HG02973 (cell line): Measurements from ENCODE around the gene CCSAP.
A peak's percentile ranks its signal among the peaks of the same experiment; 100 is the strongest.

Source experiments
- ATAC-seq: cut with Tn5 transposase; IDR thresholded peaks from one replicate; pipeline ENCODE4 v1.9.1; 2021; ENCODE audit warnings: moderate library complexity; ENCODE audit not compliant: unreplicated experiment

Gene CCSAP

GRCh38 chr1:229365569-229365968 lies 22.7 kb upstream of the CCSAP start:
- ATAC-seq, result no peak

DNA sequence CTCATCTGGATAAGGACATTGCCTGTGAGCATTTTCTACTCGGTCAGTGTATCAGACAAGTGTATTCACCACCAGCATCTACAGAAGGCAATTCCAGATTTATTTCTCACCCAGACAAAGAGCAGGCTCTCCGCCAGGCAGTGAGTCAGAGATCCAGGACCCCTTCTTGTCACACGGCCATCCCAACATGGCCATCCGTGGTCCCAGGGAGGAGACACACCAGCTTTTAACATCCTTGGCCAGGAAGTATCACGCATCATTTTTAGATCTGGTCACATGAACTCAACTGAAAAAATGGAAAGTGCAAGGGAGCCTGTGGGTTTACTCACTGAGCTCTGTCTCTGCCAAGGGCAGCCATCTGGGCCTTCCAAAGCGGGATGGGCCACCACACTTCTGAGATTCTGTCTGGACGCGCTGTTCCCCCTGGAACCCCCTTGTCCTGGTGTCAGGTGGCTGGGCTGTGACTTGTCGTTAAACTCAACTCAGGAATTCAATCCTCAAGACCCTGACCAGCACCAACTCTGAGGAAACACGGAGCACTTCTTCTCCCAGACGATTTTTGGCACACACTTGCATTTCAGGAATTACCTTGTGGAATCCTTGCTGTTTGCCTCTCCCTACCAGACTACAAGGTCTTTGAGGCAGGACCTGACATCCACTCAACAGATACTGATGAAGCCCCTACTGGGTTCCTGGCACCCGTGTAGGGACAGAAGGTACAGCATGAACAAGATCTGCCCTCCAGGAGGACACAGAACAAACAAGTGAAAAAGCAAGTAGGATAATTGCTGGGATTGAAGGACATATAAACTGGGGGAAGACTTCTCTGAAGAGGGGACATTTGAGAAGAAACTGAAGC lies 21.6 kb upstream of the CCSAP start:
- no peak for ATAC-seq

GRCh38 chr1:229363723-229364122 lies 20.9 kb upstream of the CCSAP start:
- ATAC-seq, result no peak

GRCh38 chr1:229360420-229360819 lies 17.6 kb upstream of the CCSAP start:
- no peak for ATAC-seq

- no peak for ATAC-seq
These were observed 12.8 kb upstream of the CCSAP start for GRCh38 chr1:229355661-229356060.

DNA sequence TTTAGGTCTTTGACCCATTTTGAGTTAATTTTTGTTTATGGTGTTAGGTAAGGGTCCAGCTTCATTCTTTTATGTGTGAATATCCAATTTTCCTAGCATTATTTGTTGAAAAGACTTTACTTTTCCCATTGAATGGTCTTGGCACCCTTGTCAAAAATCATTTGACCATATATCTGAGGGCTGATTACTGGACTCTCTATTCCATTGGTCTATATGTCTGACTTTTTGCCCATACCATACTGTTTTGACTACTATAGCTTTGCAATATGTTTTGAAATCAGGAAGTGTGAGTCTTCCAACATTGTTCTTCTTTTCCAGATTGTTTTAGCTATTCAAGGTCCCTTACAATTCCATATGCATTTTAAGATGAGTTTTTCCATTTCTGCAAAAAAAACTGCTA lies 11.4 kb upstream of the CCSAP start:
- no peak for ATAC-seq

DNA sequence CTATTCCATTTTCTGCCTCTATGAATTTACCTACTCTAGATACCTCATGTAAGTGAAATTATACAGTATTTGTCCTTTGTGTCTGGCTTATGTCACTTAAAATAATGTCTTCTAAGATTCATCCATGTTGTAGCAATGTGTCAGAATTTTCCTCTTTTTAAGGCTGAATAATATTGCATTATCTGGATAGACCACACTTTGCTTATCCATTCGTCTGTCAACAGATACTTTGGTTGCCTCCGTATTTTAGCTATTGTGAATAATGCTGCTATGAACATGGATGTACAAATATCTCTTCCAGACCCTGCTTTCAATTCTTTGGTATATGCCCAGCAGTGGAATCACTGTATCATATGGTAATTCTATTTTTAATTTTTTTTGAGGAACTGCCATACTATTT lies 10.1 kb upstream of the CCSAP start:
- no peak for ATAC-seq

- no peak for ATAC-seq
These were observed 6.9 kb upstream of the CCSAP start for GRCh38 chr1:229349463-229350385.

DNA sequence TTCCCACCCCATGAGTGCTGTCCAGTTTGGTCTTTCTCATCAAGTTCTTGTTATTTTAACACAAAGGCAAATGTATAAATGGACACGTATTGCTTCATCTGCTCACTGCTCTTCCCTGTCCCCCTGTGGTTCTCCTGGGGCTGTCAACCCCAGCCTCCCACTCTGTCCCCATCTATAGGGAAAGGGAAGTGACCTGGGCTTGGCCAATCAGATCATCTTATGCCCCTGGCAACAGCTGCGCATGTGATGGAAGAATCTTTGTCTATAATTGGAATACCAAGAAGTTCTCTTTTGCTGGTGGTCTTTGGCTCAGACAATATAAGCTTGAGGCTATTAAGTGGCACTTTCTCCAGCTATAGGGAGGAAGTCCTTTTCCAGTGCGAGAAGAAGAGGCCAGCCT lies 4.7 kb upstream of the CCSAP start:
- no peak for ATAC-seq

- no peak for ATAC-seq
These were observed 2.3 kb upstream of the CCSAP start for GRCh38 chr1:229344937-229345684.

DNA sequence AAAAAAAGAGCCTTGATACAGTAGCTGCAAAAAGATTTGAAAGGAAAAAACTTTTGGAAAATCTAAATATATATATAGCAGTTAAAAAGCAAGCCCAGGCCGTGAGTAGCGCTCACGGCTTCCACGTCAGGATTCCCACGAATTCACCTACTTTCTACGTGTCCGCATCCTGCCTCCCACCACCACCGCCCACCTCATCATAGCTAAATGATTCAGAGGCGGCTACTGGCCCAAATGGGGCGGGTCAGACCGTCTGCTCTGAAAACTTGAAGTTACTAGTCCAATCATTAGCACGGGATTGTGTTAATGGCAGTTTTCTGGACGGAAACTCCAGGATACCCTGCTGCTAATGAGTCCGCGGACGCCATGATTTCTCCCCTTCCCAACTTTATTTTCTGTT lies 1.3 kb upstream of the CCSAP start:
- ATAC-seq, result no peak

DNA sequence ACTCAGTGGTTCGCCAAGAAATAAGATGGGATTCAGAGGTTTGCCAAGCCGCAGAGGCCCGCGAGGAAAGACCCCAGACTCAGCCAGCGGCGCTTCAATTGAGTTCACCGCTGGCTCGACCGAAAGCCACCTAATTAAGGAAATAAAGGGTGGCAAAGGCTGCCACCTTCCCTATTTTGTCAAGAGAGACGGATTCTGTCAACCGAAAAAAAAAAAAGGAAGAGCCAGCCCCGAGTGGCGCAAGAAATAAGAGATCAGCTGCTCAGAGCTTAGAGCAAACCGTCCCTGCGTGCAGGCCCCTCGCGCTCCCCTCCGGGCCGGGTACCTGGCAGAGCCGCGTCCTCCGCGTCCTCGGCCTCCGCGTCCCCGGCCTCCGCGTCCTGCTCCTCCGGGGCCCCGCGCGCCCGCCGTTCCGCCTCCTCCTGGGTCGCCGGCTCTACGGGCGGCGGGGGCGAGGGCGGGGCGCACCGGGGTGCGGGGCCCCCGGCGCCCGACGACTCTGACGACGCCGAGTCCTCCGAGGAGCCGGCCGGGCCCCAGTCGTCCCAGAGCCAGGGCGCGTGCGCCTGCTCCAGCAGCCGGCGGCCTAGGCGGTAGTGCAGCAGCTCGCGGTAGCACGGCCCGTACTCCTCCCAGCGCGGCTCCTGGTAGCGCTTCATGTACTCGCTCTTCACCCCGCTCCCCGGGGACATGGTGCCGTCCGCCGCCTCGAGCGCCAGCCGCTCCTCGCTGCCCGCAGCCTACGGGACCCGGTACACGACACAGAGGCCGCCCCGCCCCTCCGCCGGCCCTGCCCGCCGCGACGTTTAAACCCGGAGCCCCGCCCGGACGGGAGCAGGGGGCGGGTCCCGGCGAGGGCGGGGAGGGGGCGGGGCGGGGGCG lies 832 bp downstream of the CCSAP start:
- peak; percentile 53 for ATAC-seq

DNA sequence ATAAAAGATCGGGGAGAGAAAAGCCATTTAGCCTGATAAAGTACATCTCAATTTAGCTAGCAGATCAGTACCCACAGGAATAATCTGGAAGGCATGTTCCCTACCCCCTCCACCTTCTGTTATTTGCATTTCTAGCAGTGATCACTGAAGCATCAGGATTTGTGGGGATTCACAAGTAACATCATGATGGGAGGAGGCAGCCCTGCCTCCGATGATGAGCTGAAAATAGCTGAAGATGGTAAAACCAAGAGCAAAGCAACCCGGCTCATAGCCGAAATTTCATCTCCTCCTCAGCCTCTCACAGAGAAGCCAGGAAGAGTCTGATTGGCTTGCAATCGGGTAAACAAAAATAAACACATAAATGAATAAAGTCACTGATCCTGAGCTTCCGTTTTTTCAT lies 2.4 kb downstream of the CCSAP start:
- no peak for ATAC-seq

- no peak for ATAC-seq
These were observed 3.3 kb downstream of the CCSAP start for GRCh38 chr1:229339520-229339919.

DNA sequence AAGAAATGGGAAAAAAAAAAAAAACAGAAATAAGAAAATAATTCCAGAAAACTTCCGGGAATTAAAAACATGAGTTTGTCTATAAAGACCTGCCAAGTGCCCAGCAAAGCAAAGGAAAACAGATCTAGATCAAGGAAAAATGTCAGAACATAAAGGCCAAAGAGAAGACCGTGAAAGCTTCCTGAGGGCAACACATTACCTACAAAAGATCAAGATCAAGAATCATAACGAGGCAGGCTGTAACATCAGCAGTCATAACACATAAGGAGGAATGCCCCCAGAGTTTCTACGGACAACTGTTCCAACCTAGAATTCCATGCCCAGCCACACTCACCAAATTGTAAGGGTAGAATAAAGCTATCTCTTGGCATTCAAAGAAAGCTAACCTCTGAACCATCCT lies 3.8 kb downstream of the CCSAP start:
- ATAC-seq, result no peak

DNA sequence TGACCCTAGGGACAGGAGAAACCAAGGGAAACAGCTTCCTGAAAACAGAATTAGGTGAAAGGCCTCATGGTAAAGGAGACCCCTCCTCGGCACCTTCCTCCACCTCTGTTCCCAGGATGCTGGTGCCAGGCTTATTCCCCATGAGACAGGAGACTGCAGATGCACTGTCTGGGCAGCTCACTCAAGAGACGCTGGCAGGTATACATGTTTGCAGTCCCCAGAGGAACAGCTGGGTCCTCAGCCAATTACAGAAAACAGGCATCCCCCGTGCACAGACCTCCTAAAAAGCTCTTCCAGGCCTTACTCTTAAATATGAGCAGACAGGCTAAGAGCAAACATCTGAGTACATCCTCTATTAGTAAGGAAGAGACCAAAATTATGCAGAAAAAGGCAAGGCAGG lies 6.5 kb downstream of the CCSAP start:
- no peak for ATAC-seq

DNA sequence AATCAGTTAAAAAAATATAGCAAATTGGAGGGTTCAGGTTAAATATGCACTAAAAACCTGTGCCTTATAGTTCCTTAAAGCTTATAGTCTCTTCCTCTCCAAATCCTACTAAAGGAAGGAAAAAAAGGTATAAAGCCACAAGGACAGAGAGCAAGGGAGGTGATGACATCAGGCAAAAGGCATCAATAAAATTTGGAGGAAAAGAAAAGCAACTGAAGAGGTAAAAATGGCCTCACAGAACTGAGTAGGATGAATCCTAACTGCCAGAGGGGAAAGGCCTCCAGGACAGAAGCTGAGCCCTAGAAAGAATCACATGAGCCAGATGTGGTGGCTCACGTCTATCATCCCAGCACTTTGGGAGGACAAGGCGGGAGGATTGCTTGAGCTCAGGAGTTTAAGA lies 8.1 kb downstream of the CCSAP start:
- ATAC-seq, result no peak

DNA sequence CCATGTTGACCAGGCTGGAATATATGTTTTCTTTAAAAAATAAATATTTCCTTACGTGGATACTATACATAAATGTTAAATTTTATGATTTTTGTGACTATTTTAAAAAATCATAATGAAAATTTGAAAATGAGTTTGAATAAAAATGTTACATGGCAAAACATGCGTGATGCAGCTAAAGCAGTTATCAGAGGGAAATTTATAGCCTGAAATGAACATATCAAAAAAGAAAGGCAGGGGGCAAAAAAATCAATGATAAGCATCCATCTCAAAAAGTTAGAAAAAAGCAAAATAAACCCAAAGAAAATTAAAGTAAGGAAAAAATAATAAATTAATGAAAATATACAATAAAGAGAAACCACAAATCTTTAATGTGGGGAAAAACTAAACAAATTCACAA lies 8.6 kb downstream of the CCSAP start:
- no peak for ATAC-seq

DNA sequence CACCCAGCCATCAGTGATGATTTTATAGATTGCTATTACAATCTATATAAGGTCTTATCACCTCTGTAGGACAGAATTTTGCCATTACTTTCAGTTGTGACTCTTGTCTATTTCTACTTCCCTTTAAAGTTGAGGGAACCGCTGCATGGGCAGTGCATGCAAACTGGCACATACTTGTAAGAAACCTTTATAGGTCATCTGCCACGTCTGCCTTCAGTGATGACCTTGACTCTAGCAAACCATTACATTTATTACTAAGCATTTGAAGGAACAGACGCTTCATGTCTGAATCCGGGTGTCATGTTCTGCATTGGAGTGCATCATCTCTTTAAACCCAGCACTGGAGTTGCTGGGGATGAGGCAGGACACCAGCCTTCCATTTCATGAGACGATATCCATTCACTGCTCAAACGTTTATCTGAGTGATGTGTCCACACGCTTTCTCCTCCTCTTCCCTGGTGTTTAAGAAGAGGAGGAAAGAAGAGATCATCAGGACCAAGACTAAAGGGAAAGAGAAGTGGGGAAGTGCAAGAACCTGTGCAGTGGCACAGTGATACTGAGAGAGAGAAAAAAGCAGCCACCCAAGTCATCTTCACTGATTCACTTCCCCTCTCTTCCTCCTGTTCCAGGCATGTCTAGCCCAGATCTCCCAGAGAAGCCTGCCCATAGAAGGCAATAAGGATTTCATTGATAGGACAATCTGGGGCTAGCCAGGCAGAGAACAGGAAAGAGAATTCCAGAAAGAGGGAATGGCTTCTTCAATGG lies 14.1 kb downstream of the CCSAP start:
- ATAC-seq, result no peak

GRCh38 chr1:229327765-229328164 lies 15.1 kb downstream of the CCSAP start:
- peak; percentile 49 for ATAC-seq
